ENCODE data around the gene TAF4. TPM values are rescaled to one million over a fixed set of nuclear protein-coding genes. Genes with fewer than 3 reads are reported as not detected.
A peak's percentile ranks its signal among the peaks of the same experiment; 100 is the strongest.
"Not testable (repeated sequence)": the region's sequence is repeated elsewhere in the genome, so short reads cannot be mapped to it uniquely, and the experiment has no call there.

Gene TAF4
- polyA plus RNA-seq, 3 donors from 2014 or later = 0.04 to 3.2 (median 1.1) TPM

DNA sequence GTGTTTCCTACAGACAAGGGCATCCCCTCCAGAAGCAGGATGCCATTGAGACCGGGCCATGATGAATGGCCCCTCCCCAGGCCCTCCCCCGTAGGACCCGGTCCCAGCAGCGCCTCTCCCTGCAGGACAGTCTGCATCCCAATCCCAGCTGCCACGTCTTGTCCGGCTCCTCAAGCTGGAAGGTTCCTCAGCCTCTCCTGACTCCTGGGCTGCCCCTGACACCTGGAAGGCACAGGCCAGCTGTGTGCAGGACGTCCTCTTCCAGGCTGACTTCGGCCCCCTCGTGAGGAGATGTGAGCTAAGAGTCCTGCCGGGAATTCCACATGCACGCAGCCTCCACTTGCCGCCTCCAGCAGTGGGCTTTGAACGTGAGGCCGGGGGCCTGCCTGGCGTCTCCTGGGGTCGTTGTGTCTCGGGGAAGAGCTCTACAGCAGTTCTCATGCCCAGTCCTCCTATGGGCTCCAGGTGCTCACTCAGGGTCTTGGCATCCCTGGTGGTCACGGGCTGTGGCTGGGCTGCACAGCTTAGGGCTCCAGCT, 64.4 kb downstream of the TAF4 start:
- peaks cover 52 to 59% (median 55%) of the 10 kb centered on the region in 3 donors for H3K36me3 Mint-ChIP-seq
- no peaks in the 10 kb centered on the region for H3K9me3 Mint-ChIP-seq
- peak overlapping the region in 1 of 6 donors; percentile 68 for H3K27ac Mint-ChIP-seq
- H3K4me1 Mint-ChIP-seq = peaks cover 7 to 10% of the 10 kb centered on the region in 2 donors
- DNase-seq = no peak
- H3K27me3 Mint-ChIP-seq (ENCODE audit: low read depth in 3 of 3) = no peaks in the 10 kb centered on the region
- H3K4me3 Mint-ChIP-seq = no peak overlapping the region

DNA sequence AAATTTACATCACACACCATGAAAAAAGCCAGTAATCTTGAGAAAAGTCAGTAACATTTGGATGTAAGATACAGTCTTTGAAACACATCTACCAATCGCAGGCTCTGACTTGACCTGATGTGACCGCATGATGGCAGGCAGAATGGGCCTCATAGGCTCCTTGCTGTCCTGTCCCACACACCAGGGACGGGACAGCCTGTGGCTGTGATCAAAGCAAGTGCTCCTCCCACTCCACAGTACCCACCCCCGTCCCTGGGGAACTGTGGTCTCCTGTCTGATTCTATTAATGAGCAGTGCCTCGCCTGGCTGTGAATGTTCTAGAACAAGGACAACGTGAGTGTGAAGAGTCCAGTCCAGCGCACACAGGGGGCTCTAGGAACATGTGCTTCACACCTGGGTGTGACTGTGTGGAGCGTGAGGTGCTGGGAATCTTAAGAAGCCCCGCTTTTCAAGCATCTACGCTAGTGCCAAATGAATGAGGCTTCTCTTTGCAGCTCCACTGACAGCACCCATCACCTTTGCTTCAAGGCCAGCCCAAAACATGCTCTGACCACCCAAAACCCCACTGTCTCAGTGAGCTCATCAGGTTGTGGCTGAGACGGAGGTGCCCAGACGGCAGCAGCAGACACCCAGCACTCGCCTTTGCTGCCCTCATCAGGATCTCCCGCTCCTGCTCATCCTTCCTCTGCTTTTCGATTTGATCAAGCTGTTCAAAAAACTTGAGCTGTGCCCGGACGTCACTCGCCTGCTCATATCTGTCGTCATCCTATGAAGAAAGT, 67.1 kb downstream of the TAF4 start:
- Mint-ChIP-seq H3K36me3 (peaks cover 61 to 70% (median 69%) of the 10 kb centered on the region in 3 donors), H3K27ac (peak overlapping the region in 2 of 6 donors; percentile 4 to 28), H3K4me3 (no peak overlapping the region), H3K9me3 (no peaks in the 10 kb centered on the region), H3K4me1 (peaks cover 0 to 6% of the 10 kb centered on the region in 2 donors), H3K27me3 (ENCODE audit: low read depth in 3 of 3) (peaks cover 0 to 3% (median 0%) of the 10 kb centered on the region in 3 donors)
- DNase-seq = no peak

DNA sequence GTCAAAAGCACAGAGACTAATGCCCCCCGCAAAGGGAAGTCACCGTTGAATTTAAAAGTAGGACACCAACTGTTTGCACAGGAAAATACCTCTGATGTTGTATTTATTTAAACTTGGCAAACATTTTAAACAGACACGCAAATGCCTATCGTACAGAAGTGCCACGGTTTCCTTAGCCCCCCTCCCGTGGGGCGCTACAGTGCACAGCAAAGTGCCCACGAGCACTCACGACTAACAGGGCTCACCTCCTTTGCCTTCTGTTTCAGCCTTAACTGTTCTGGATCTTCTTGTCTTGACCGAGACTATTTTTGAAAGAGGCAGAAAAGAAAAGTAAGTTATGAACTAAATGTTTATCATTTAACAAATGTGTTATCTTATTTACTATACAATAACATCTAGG, 67.8 kb downstream of the TAF4 start:
- H3K27me3 Mint-ChIP-seq (ENCODE audit: low read depth in 3 of 3) = peaks cover 0 to 3% (median 0%) of the 10 kb centered on the region in 3 donors
- no peak overlapping the region for H3K4me3 Mint-ChIP-seq
- no peak for DNase-seq
- peaks cover 0 to 9% of the 10 kb centered on the region in 2 donors for H3K4me1 Mint-ChIP-seq
- H3K9me3 Mint-ChIP-seq = peaks cover 0 to under 1% (median 0%) of the 10 kb centered on the region in 6 donors
- peak overlapping the region in 2 of 6 donors; percentile 4 to 18 for H3K27ac Mint-ChIP-seq
- H3K36me3 Mint-ChIP-seq = peaks cover 65 to 74% (median 70%) of the 10 kb centered on the region in 3 donors

DNA sequence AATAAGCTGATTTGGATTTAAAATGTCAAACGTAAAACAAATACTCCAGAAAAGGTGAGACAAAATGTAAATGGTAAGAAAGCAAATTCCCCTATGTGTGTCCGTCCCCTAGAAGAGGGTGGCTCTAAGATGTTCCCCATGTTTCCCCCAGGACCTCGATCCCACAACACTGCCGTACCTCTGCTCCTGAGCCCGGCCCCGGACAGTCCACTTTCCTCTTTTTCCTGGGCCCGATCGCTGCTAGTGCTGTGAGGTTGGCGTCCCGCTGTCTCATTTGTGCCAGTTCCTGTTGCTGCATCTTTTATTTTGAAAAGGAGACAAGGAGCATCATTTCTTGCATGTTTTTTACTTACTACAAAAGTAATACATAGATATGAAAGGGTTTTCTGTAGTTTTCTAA, 68.3 kb downstream of the TAF4 start:
- DNase-seq = no peak
- peaks cover 0 to 12% of the 10 kb centered on the region in 2 donors for H3K4me1 Mint-ChIP-seq
- H3K27ac Mint-ChIP-seq = peak overlapping the region in 1 of 6 donors; percentile 5
- peaks cover 0 to 2% (median under 1%) of the 10 kb centered on the region in 6 donors for H3K9me3 Mint-ChIP-seq
- peaks cover 0 to 4% (median 0%) of the 10 kb centered on the region in 3 donors for H3K27me3 Mint-ChIP-seq (ENCODE audit: low read depth in 3 of 3)
- H3K4me3 Mint-ChIP-seq = no peak overlapping the region
- H3K36me3 Mint-ChIP-seq = peaks cover 66 to 75% (median 73%) of the 10 kb centered on the region in 3 donors

DNA sequence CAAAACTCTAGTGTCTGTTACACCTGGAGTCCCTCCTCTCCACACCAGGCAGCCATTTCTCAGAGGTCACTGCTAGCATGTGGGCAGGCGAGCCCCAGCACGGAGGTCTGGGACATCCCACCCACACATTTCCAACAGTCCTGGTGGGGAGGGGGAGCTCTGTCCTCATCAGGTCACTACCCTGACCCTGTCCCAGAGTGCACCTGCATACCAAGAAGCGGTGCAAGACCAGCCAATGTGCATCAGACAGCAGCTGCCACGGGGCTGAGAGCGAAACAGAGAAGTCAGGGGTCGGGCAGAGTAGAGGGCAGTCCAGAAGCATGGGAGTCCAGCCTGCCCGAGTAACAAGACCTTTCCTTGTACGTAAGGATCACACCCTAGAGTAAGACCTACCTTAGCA, 71.1 kb downstream of the TAF4 start:
- Mint-ChIP-seq H3K36me3 (peaks cover 77 to 89% (median 78%) of the 10 kb centered on the region in 3 donors), H3K27me3 (ENCODE audit: low read depth in 3 of 3) (peaks cover 6 to 15% (median 11%) of the 10 kb centered on the region in 3 donors), H3K9me3 (peaks cover 2 to 24% (median 18%) of the 10 kb centered on the region in 6 donors), H3K4me1 (peaks cover 23 to 38% of the 10 kb centered on the region in 2 donors), H3K4me3 (no peak overlapping the region), H3K27ac (peak overlapping the region in 2 of 6 donors; percentile 40 to 63)
- no peak for DNase-seq

DNA sequence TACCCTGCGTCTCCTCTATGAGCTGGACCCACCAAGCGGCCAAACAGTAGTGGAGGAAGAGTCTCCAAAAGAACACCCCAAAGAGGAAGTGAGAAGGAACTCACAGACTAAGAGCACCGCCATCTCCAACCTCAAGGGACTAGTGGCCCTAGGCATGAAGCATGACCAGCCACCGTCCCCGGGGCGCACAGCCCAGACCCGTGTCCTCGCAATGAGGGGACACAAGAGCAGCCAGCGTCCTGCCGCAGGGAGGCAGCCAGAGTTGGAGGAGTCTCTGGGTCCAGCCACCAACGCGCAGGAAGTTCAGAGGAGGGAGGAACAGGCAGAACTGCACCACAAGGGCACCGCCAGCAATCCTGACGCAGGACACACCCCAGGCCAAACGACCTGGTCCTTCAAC, 72.6 kb downstream of the TAF4 start:
- Mint-ChIP-seq H3K9me3 (peaks cover 2 to 24% (median 18%) of the 10 kb centered on the region in 6 donors), H3K4me1 (peaks cover 33 to 53% of the 10 kb centered on the region in 2 donors), H3K27me3 (ENCODE audit: low read depth in 3 of 3) (peaks cover 6 to 15% (median 11%) of the 10 kb centered on the region in 3 donors), H3K36me3 (peaks cover 66 to 82% (median 76%) of the 10 kb centered on the region in 3 donors), H3K27ac (peak overlapping the region in 4 of 6 donors; percentile 34 to 95 (median 62)), H3K4me3 (no peak overlapping the region)
- no peak for DNase-seq

DNA sequence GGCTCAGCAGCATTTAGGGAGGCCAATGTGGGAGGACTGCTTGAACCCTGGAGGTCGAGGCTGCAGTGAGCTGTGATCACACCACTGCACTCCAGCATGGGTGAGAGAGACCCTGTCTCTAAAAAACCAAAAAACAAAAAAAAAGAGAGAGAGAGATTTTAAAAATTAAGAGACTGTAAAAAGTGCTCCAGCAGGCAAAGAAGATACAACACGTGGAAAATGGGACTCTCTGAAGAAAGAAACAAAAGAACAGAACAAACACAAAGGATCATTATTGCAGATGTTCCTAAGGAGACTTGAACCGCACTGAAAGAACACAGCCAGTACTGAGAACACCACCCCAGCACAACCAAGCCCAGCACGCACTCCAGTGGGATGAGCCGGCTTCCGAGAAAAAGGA, 74.2 kb downstream of the TAF4 start:
- H3K9me3 Mint-ChIP-seq = peaks cover 2 to 24% (median 18%) of the 10 kb centered on the region in 6 donors
- H3K27me3 Mint-ChIP-seq (ENCODE audit: low read depth in 3 of 3) = peaks cover 7 to 15% (median 11%) of the 10 kb centered on the region in 3 donors
- peaks cover 68 to 85% (median 78%) of the 10 kb centered on the region in 3 donors for H3K36me3 Mint-ChIP-seq
- H3K4me3 Mint-ChIP-seq = peak overlapping the region in 1 of 5 donors; percentile 27
- no peak for DNase-seq
- peaks cover 46 to 69% of the 10 kb centered on the region in 2 donors for H3K4me1 Mint-ChIP-seq
- H3K27ac Mint-ChIP-seq = peak overlapping the region in 4 of 6 donors; percentile 4 to 95 (median 60)

DNA sequence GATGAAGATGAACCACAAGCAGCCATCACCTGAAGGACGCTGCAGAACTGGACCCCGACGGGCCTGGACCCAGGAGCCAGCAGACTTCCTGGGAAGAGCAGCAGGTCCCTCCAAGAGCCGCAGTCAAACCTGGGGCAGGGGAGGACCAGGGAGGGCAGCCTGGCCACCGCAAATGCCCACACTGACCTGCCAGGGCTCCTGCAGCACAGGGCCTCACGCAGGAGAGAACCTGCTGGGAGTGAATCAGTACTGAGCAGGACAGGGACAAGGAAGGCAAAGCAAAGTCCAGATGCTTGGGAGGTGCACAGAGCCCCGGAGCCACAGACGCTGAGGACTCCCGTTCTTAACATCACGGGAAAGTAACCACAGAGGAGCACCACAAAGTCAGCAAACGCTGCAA, 75.2 kb downstream of the TAF4 start:
- DNase-seq = peak; percentile 18 to 30 (median 25)
- Mint-ChIP-seq H3K27me3 (ENCODE audit: low read depth in 3 of 3) (peaks cover 7 to 15% (median 13%) of the 10 kb centered on the region in 3 donors), H3K4me1 (peaks cover 51 to 73% of the 10 kb centered on the region in 2 donors), H3K27ac (peak overlapping the region; percentile 76 to 96 (median 94)), H3K4me3 (peak overlapping the region; percentile 69 to 85 (median 78)), H3K36me3 (peaks cover 65 to 83% (median 77%) of the 10 kb centered on the region in 3 donors), H3K9me3 (peaks cover 2 to 26% (median 18%) of the 10 kb centered on the region in 6 donors)

DNA sequence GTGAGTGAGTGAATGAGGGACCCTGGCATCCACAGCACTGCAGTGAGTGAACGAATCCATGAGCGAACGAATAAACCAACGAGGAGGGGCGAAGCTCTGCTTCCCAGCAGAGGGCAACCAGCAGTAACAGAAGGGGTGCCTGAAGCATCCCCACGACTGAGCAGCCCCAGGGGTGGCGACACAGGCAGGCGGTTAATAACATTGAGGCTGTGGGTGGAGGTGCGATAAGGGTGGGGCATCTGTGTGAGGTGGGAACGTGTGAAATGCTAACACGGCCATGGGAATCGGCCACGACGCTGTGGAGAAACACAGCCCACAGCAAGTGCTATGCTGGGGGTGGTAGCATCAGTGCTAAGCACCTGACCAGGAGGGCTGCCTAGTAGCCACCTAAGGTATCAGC, 75.9 kb downstream of the TAF4 start:
- Mint-ChIP-seq H3K4me1 (peaks cover 54 to 75% of the 10 kb centered on the region in 2 donors), H3K9me3 (peaks cover 2 to 26% (median 18%) of the 10 kb centered on the region in 6 donors), H3K4me3 (peak overlapping the region; percentile 68 to 85 (median 78)), H3K36me3 (peaks cover 60 to 78% (median 70%) of the 10 kb centered on the region in 3 donors), H3K27ac (peak overlapping the region; percentile 76 to 96 (median 94)), H3K27me3 (ENCODE audit: low read depth in 3 of 3) (peaks cover 7 to 13% (median 13%) of the 10 kb centered on the region in 3 donors)
- DNase-seq = peak; percentile 85 to 88 (median 87)

DNA sequence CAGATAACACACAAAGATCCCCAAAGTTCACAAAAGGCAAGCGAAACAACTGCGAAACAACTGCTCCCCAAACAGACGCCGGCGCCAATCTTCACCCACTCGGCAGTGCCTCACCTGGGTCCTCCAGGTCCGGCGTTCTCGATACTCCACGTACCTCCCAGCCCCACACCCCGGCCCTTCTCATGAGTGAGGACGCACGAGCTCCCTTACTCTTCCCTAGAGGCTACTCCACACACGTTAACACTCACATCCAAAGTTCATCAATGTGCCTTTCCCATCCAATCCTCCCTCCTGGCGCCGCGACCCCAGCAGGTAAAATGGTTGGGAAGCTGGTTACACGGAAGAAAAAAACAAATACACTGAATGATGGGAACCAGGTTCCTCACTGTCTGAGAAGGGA, 77.0 kb downstream of the TAF4 start:
- Mint-ChIP-seq H3K27ac (peak overlapping the region in 5 of 6 donors; percentile 61 to 95 (median 80)), H3K4me3 (peak overlapping the region; percentile 25 to 55 (median 43)), H3K27me3 (ENCODE audit: low read depth in 3 of 3) (peaks cover 12 to 17% (median 13%) of the 10 kb centered on the region in 3 donors), H3K4me1 (peaks cover 62 to 80% of the 10 kb centered on the region in 2 donors), H3K9me3 (peaks cover 4 to 26% (median 19%) of the 10 kb centered on the region in 6 donors), H3K36me3 (peaks cover 56 to 74% (median 67%) of the 10 kb centered on the region in 3 donors)
- DNase-seq = no peak

DNA sequence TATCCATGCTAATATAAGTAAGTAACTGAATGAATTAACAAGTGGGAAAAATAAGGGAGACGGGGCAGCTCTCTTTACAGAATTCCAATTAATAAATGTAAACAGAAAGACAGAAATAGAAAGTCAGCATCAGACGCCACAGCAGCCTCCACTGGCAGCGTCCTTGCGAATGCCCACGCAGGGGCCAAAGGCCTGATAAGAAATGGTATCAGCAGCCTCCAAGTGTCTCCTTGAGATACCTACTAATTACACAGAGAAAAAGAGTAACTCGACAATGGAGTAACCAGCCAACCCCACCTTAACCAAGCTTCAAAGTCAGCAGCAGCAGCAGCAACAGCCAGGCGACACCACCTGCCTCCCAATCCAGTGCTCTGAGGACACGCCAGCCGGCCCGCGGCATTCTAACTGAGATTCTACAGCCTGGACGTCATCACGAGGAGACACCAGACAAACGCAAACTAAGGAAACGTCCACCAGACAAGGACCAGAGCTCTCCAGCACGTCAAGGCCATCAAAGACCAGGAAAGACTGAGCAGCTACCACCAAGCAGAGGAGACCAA, 78.8 kb downstream of the TAF4 start:
- peak overlapping the region in 1 of 5 donors; percentile 30 for H3K4me3 Mint-ChIP-seq
- no peak overlapping the region for H3K27ac Mint-ChIP-seq
- peaks cover 24 to 30% (median 26%) of the 10 kb centered on the region in 3 donors for H3K27me3 Mint-ChIP-seq (ENCODE audit: low read depth in 3 of 3)
- H3K4me1 Mint-ChIP-seq = peaks cover 74 to 89% of the 10 kb centered on the region in 2 donors
- peaks cover 44 to 58% (median 51%) of the 10 kb centered on the region in 3 donors for H3K36me3 Mint-ChIP-seq
- no peak for DNase-seq
- peaks cover 9 to 26% (median 16%) of the 10 kb centered on the region in 6 donors for H3K9me3 Mint-ChIP-seq

DNA sequence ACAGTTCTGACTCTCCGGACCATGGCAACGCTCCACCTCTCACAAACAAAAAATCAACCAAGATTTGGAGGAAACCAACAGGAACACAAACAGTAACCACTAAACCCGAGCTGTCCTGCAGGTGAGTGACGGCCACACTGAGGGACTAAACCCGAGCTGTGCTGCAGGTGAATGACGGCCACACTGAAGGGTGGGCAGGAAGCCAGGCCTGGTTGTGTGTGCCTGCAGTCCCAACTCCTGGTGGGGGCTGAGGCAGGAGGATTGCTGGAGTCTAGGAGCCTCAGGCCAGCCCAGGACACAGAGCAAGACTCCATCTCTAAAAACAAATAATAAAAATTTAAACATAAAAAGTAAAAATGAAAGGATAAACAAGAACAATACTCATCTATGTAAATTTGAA, 80.6 kb downstream of the TAF4 start:
- DNase-seq = no peak
- H3K27ac Mint-ChIP-seq = no peak overlapping the region
- peaks cover 11 to 21% (median 14%) of the 10 kb centered on the region in 6 donors for H3K9me3 Mint-ChIP-seq
- peaks cover 28 to 33% (median 33%) of the 10 kb centered on the region in 3 donors for H3K27me3 Mint-ChIP-seq (ENCODE audit: low read depth in 3 of 3)
- H3K4me3 Mint-ChIP-seq = no peak overlapping the region
- H3K36me3 Mint-ChIP-seq = peaks cover 32 to 47% (median 42%) of the 10 kb centered on the region in 3 donors
- H3K4me1 Mint-ChIP-seq = peaks cover 72 to 87% of the 10 kb centered on the region in 2 donors

DNA sequence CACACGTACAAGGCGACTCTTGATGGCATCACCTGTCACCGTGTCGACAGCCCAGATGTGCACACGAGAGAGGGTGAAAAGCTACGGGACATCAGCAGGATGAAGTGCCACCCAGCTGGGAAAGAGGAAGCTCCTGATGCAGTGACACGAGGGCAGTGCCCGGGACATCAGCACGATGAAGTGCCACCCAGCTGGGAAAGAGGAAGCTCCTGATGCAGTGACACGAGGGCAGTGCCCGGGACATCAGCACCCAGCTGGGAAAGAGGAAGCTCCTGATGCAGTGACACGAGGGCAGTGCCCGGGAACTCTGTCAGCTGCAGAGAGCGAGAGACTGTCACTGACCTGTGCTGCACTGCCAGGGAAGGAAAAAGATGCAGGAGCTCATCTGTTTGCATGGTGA, 81.2 kb downstream of the TAF4 start:
- Mint-ChIP-seq H3K27me3 (ENCODE audit: low read depth in 3 of 3) (peaks cover 23 to 32% (median 29%) of the 10 kb centered on the region in 3 donors), H3K4me1 (peaks cover 66 to 80% of the 10 kb centered on the region in 2 donors), H3K36me3 (peaks cover 30 to 42% (median 39%) of the 10 kb centered on the region in 3 donors), H3K27ac (peak overlapping the region in 2 of 6 donors; percentile 45 to 56), H3K9me3 (peaks cover 7 to 19% (median 12%) of the 10 kb centered on the region in 6 donors)
- not testable (repeated sequence) for H3K4me3 Mint-ChIP-seq, DNase-seq

Data from immature natural killer cell (primary cell).